Common myeloid progenitor, CD34-positive (primary cell): ENCODE measurements around the gene MPV17L2.

Experiments
- CTCF ChIA-PET: fragments of 350-600 bp; sonication (Branson Sonifier 250); formaldehyde crosslinking; loops from one replicate; lab custom pipeline; 2021; ENCODE audit warnings: antibody characterized with exemption; lab: Charles Lee
- POLR2A ChIA-PET: fragments of 350-600 bp; sonication (Branson Sonifier 250); formaldehyde crosslinking; loops from one replicate; lab custom pipeline; 2021; ENCODE audit warnings: antibody characterized with exemption; lab: Charles Lee
- DNase-seq, 3 donors: peaks; one replicate each; pipeline versions ENCODE4 v3.0.0 to v3.0.0-alpha.2; 2013
- H3K27ac ChIP-seq, 2 experiments: 1 replicate in 1 of 2; 2 replicates in 1 of 2; pipeline ENCODE4 v1.7.0; 2013; ENCODE audit warnings: inconsistent platforms in 2 of 2, low read length in 2 of 2, mild to moderate bottlenecking in 2 of 2, low read depth in 1 of 2, moderate library complexity in 1 of 2; ENCODE audit not compliant: severe bottlenecking in 2 of 2, insufficient read depth in 1 of 2, poor library complexity in 1 of 2
- H3K27me3 ChIP-seq, 5 experiments: replicated peaks in 2 of 5; 1 replicate in 3 of 5; 2 replicates in 2 of 5; pipeline versions ENCODE4 v1.6.1 to v1.7.0; 2013; ENCODE audit warnings: low read length in 4 of 5, mild to moderate bottlenecking in 2 of 5, moderate library complexity in 2 of 5, inconsistent platforms in 1 of 5; ENCODE audit not compliant: insufficient read depth in 5 of 5, control insufficient read depth in 4 of 5
- H3K36me3 ChIP-seq, 4 experiments: 1 replicate in 2 of 4; 2 replicates in 2 of 4; pipeline versions ENCODE4 v1.6.1 to v1.7.0; 2013; ENCODE audit warnings: low read length in 3 of 4, control low read depth in 1 of 4, mild to moderate bottlenecking in 1 of 4; ENCODE audit not compliant: control insufficient read depth in 4 of 4, insufficient read depth in 4 of 4
- H3K4me1 ChIP-seq, 4 experiments: 1 replicate in 3 of 4; 2 replicates in 1 of 4; pipeline versions ENCODE4 v1.6.1 to v1.7.1; 2013; ENCODE audit warnings: low read length in 3 of 4, mild to moderate bottlenecking in 3 of 4, control low read depth in 1 of 4, inconsistent platforms in 1 of 4, moderate library complexity in 1 of 4; ENCODE audit not compliant: control insufficient read depth in 4 of 4, insufficient read depth in 4 of 4; ENCODE audit errors: control extremely low read depth in 1 of 4
- H3K4me3 ChIP-seq, 7 experiments: 1 replicate in 4 of 7; 2 replicates in 3 of 7; pipeline versions ENCODE4 v1.5.1 to v1.7.0; 2013; ENCODE audit warnings: mild to moderate bottlenecking in 7 of 7, low read length in 6 of 7, moderate library complexity in 6 of 7, inconsistent platforms in 2 of 7, low read depth in 2 of 7, control low read depth in 1 of 7; ENCODE audit not compliant: insufficient read depth in 4 of 7, control insufficient read depth in 1 of 7; ENCODE audit errors: extremely low read depth in 1 of 7
- H3K9me3 ChIP-seq, 5 experiments: 1 replicate in 4 of 5; 2 replicates in 1 of 5; pipeline versions ENCODE4 v1.6.1 to v1.7.1; 2013; ENCODE audit warnings: low read length in 4 of 5, mild to moderate bottlenecking in 2 of 5, inconsistent platforms in 1 of 5, low read depth in 1 of 5, moderate library complexity in 1 of 5; ENCODE audit not compliant: control insufficient read depth in 4 of 5, insufficient read depth in 2 of 5; ENCODE audit errors: control extremely low read depth in 1 of 5
- WGBS: methylation state at CpG from one replicate; pipeline ENCODE4 v1.1.5; 2013; ENCODE audit not compliant: insufficient coverage; 5-methylcytosine and 5-hydroxymethylcytosine counted together

MPV17L2 gene

DNA sequence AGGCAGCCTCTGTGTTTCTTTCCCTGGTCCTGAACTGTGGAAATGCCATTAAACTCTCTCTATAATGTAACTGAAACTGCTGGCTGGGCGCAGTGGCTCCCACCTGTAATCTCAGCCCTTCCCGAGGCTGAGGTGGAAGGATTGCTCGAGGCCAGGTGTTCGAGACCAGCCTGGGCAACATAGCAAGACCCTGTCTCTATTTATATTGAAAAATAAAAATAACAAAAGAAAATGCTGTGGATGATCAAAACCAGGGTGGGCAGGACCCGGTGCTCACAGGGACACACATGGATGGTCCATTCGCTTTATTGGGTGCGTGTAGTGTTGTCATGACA lies 3.5 kb downstream of the MPV17L2 start:
- peaks cover 0 to 37% (median 12%) of the 10 kb centered on the region in 4 experiments for H3K36me3 ChIP-seq
- DNase-seq = no peak
- H3K4me1 ChIP-seq = peaks cover 9 to 28% (median 23%) of the 10 kb centered on the region in 4 experiments
- H3K27ac ChIP-seq = no peak overlapping the region
- H3K9me3 ChIP-seq = no peaks in the 10 kb centered on the region
- CTCF ChIA-PET = interaction anchor here (0.9 to 1.4 kb wide), 3 partner anchors 28 to 56 kb away, joined by 3 to 5 read pairs (median 3); no protein-coding TSS in a partner anchor
- POLR2A ChIA-PET = no interaction called here
- H3K27me3 ChIP-seq = no peaks in the 10 kb centered on the region
- H3K4me3 ChIP-seq = no peak overlapping the region
- WGBS = no CpG with 5 or more reads among the region's 7 CpGs

DNA sequence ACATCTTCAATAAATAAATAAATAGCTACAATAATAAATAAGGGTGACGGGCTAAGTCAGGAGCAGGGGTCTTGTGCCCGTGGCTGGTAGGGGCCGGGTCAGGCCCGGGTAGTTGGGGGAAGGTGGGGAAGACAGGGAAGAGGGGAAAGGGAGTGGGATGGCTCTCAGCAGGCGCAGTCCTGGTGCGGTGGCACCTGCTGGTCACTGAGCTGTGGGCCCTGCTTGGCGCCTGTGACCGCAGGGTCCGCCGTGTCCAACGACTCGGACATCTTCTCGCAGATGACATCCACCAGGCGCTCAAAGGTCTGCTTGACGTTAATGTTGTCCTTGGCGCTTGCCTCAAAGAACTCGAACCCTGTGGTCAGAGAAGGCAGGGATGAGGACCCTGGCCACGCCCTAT lies 4.3 kb downstream of the MPV17L2 start:
- Histone ChIP-seq H3K27me3 (no peaks in the 10 kb centered on the region), H3K27ac (no peak overlapping the region), H3K4me1 (peaks cover 9 to 21% (median 18%) of the 10 kb centered on the region in 4 experiments), H3K9me3 (no peaks in the 10 kb centered on the region), H3K4me3 (no peak overlapping the region), H3K36me3 (peaks cover 0 to 42% (median 12%) of the 10 kb centered on the region in 4 experiments)
- CTCF ChIA-PET = interaction anchor here (1.0 to 2.1 kb wide), 4 partner anchors 52 to 215 kb away, joined by 3 to 7 read pairs (median 5); no protein-coding TSS in a partner anchor
- no peak for DNase-seq
- WGBS = 93% methylated on average over 17 of the region's 18 CpGs
- POLR2A ChIA-PET = no interaction called here

DNA sequence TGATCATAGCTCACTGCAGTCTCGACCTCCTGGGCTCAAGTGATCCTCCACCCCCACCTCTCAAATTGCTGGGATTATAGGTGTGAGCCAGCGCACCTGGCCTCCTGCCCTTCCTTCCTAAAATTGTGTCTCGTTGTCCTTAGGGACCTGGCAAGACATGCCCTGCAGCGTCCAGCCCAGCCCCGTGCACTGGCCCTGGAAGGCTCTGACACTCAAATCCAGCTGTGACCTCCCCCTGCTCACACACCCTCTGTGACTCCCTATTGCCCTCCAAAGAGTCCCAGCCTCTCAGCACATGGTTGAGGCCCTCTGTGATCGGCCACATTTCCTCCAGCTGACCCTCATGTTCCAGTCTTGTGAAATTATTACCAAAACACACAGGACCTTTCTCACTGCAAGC lies 4.9 kb downstream of the MPV17L2 start:
- POLR2A ChIA-PET = no interaction called here
- no peak overlapping the region for H3K27ac ChIP-seq
- H3K36me3 ChIP-seq = peaks cover 0 to 43% (median 12%) of the 10 kb centered on the region in 4 experiments

DNA sequence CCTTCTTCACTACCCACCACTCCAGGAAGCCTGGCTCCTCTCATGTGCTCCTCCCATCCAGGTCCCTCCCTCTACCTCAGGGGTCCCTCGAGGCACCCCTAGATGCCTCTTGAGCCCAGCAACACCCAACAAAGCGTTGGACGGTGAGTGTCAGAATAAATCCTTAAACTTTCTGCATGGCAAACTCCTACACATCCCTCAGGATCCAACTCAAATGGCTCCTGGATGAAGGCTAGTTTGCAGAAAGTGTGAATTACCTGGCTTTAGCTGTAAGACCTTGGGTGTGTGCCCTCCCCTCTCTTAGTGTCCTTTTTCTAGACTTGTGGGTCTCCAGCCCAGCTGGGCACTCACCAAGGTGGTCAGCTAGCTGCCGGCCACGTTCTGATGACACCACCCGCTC lies 5.4 kb downstream of the MPV17L2 start:
- H3K27me3 ChIP-seq = no peaks in the 10 kb centered on the region
- CTCF ChIA-PET = interaction anchor here (2.1 kb wide), 2 partner anchors 51 to 81 kb away, joined by 5 to 7 read pairs; no protein-coding TSS in a partner anchor
- 100% methylated on average over 1 of the region's 6 CpGs for WGBS
- no peak for DNase-seq
- no peak overlapping the region for H3K4me3 ChIP-seq
- H3K9me3 ChIP-seq = no peaks in the 10 kb centered on the region
- H3K36me3 ChIP-seq = peaks cover 0 to 43% (median 12%) of the 10 kb centered on the region in 4 experiments
- POLR2A ChIA-PET = no interaction called here
- no peak overlapping the region for H3K27ac ChIP-seq
- H3K4me1 ChIP-seq = peaks cover 9 to 26% (median 23%) of the 10 kb centered on the region in 4 experiments

More for the DNA sequence above, 4.9 kb downstream of the MPV17L2 start:
- Histone ChIP-seq H3K4me1 (peaks cover 9 to 24% (median 21%) of the 10 kb centered on the region in 4 experiments), H3K9me3 (no peaks in the 10 kb centered on the region), H3K4me3 (no peak overlapping the region), H3K27me3 (no peaks in the 10 kb centered on the region)
- WGBS = 93% methylated on average over 6 of the region's 6 CpGs
- DNase-seq = no peak
- CTCF ChIA-PET = interaction anchor here (1.0 to 2.1 kb wide), 4 partner anchors 51 to 214 kb away, joined by 3 to 7 read pairs (median 5); no protein-coding TSS in a partner anchor

DNA sequence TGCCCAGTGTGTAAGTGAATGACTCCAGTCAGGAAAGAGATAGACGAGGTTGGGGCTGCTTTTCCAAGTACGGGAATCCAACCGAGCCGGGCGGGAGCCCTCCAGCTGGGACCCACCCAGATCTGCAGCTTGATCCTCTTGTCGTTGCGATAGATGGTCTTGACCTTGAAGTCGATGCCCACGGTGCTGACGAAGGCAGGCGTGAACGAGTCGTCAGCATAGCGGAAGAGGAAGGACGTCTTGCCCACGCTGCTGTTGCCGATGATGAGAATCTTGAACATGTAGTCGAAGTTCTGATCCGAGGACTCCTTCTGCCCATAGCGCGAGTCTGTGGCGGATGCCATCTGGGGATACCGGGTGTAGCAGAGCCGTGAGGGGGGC lies 9.4 kb downstream of the MPV17L2 start:
- H3K36me3 ChIP-seq = peaks cover 0 to 30% (median 7%) of the 10 kb centered on the region in 4 experiments
- H3K9me3 ChIP-seq = no peaks in the 10 kb centered on the region
- DNase-seq = peak in 1 of 3 donors; percentile 22
- CTCF ChIA-PET = interaction anchor here (1.1 to 4.3 kb wide), 6 partner anchors 10 to 126 kb away, joined by 3 to 28 read pairs (median 5); partner anchors contain the start of gene MPV17L2
- WGBS = 96% methylated on average over 23 of the region's 24 CpGs
- peaks cover 0 to 29% (median 28%) of the 10 kb centered on the region in 4 experiments for H3K4me1 ChIP-seq
- no peak overlapping the region for H3K27ac ChIP-seq
- no peaks in the 10 kb centered on the region for H3K27me3 ChIP-seq
- peak overlapping the region in 1 of 7 experiments; percentile 74 for H3K4me3 ChIP-seq
- POLR2A ChIA-PET = no interaction called here

DNA sequence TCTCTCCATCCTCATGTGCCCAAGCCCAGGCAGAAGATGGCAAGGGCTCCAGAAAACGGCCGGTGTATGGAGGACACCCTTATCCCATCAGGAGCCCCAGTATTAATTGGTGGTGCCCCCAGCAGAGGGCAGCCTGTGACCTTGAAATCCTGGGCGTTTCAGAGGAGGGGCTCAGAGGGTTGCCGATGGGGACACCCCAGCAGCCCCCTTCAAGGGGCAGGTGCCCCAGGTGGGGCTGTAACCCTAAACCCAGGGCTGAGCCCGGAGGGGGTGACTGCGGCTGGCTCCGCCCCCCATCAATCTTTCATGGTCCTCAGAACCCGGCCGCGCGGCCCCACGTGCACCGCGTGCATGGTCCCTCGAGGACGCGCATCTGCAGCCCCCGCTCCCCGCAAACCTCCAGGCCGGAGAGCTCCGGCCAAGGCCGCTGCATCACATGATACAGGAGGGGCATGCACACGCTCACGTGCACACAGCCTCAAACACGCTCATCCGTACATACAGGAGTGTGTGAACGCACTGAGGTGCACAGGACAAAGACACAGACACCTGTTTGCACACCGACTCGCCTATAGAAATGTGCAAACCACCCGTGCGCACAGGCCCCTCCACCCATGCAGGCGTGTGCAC lies 9.9 kb downstream of the MPV17L2 start:
- no peaks in the 10 kb centered on the region for H3K27me3 ChIP-seq
- no peak overlapping the region for H3K27ac ChIP-seq
- WGBS = 3% methylated on average over 31 of the region's 32 CpGs
- POLR2A ChIA-PET = interaction anchor here (1.0 kb wide), 1 partner anchor 8 kb away, joined by 8 read pairs; no protein-coding TSS in a partner anchor
- no peak for DNase-seq
- H3K4me3 ChIP-seq = peak overlapping the region; percentile 48 to 86 (median 71)
- no peaks in the 10 kb centered on the region for H3K9me3 ChIP-seq
- CTCF ChIA-PET = interaction anchor here (1.1 to 4.3 kb wide), 5 partner anchors 17 to 126 kb away, joined by 3 to 28 read pairs (median 4); a partner anchor contains a TSS
- H3K36me3 ChIP-seq = peaks cover 0 to 26% (median 6%) of the 10 kb centered on the region in 4 experiments
- H3K4me1 ChIP-seq = peaks cover 0 to 29% (median 28%) of the 10 kb centered on the region in 4 experiments
